ENCODE measurements around the gene NUAK2.

DNA sequence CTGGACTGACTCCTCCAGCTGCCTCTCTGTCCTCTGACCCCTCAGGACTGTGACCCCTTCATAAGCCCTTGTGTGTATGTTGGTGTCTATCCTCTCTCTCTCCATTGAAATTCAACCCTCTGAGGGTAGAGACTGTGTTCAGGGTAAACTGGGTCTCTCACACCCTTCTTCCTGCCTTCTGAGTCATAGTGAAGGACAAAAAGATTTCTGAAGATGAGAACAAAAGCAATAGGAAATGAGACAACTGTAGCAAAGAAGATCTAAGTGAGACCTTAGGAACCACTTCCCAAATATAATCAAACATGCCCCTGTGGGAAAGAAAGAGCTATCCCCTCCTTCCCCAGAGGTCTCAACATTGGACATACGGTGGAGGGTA, 16.9 kb downstream of the NUAK2 start:
- TF ChIP-seq CTCF (IDR thresholded peaks at IDR 0.05), result no peak
- no peak for TF ChIP-seq POLR2A (IDR thresholded peaks at IDR 0.05)
